Forelimb muscle (tissue), 1 donor: Measurements from ENCODE around the gene UACA. TPM values are rescaled to one million over a fixed set of nuclear protein-coding genes. Genes with fewer than 3 reads are reported as not detected.

ENCODE experiments used
- DNase-seq: peaks from one replicate; pipeline ENCODE4 v3.0.0-alpha.2; 2013; ENCODE audit warnings: low read depth
- polyA plus RNA-seq: library from polyadenylated mRNA; unstranded; fragments of 120-200 nt; gene quantifications from one replicate; pipeline ENCODE4 v1.2.1, GENCODE V29; 2013; ENCODE audit not compliant: insufficient read length

Gene UACA
- polyA plus RNA-seq, 1 donor: 137 TPM

DNA sequence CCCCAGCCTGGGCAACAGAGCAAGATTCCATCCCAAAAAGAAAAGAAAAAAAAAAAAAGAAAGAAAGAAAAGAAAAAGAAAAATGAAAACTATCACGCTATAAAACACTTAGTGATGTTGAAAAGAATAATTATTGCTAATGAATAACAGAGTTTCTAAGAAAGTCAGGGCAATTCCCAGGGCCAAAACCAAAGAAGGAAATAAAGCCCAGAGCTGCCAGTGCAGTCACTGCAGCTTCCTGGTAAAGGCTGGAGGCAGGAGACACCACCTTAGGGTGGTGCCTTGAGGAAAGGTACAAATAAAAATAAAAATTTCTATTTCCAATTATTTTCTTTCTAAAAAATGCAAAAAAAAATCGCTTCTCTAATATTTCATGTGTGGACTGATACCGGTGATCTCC, 19.7 kb upstream of the UACA start:
- no peak for DNase-seq

DNA sequence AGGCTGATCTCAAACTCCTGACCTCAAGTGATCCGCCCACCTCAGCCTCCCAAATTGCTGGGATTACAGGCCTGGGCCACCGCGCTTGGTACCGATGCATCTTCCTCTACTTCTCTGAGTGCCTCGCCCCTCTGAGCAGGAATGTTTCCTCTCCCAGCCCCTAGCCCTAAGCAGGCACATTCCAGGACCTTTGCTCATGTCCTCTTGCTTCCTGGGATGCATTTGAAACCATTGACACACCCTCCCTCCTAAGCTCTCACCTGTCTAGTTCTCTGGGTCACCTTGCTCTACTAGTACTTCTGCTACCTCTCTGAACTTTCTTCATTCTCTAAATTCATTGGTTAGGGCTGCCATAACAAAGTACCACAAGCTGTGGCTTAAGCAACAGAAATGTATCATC, 17.9 kb upstream of the UACA start:
- DNase-seq: no peak

DNA sequence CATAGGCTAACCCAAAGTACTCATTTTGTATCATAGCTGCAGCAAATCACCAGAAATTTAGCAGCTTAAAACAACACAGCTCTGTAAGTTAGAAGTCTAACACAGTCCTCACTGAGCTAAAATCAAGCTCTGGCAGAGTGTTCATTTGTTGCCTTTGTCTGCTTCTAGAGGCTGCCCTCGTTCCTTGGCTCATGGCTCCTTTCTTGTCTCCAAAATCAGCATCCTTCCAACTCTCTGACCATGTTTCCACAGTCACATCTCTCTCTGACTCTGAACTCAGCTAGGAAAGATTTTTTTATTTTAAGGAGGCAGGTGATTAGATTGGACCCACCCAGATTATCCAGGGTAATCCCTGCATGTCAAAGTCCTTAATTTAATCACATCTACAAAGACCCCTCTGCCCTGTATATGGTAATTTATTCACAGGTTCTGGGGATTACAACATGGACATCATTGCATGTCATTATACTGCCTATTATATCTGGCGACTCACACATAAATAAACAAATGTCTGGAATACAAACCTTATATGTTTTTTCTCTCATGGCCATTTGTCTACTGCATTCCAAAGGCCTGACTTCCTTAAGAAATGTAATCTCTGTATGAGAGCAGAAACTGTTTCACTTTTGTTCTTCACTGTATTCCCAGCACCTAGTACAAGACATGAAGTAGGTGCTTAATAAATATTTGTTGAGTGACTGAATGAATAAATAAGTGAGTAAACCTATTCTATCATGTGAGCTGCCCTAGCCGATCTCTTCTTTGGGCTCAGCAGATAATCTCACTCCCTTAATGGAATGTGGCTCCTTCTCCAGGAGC, 15.1 kb upstream of the UACA start:
- no peak for DNase-seq

DNA sequence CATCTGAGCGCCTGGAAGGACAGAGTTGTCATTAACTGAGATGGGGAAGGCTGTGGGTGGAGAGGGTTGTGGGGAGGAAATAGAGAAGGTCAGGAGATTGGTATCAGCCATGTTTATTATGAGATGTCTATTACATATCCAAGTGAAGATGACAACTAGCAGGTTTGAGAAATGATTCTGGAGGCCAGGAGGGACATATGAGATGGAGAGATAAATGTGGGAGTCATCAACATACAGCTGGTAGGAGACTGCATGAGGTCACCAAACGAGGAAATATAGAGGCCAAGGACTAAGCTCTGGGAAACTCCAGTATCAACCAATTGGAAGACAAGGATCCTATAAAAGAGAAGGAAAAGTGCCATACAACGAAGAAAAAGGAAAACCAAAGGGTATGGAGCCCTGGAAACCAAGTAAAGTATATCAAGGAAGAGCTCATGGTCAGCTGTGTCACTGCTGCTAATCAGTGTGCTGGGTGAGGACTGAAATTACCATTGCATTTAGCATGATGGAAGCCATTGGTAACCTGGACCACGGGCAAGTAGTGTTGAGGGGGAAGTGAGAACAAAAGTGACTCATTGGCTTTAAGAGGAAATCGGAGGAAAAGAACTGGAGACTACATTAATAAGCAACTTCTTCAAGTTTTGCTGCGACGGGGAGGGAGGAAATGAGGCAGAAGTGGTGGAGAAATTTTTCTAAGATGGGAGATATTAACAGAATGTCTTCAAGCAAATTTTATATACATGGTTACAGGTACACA, 14.0 kb upstream of the UACA start:
- no peak for DNase-seq

DNA sequence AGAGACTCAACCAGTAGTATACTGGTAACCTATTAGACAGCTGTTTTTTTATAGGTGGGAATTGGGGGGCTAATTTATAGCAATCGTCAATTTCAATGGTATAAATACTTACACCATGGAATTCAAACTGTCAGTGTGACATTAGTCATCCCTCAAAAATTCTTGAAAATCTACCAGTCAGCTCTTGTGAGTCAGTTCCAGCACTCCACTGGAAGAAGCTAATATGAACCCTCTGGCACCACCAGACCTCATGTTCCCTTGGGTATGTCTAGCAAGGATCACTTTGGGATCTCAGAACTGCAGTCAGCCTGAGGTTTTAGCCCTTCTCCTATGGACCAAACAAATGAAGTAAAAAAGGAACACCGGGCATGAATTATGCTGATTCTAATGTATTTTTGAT, 11.8 kb upstream of the UACA start:
- DNase-seq: no peak

DNA sequence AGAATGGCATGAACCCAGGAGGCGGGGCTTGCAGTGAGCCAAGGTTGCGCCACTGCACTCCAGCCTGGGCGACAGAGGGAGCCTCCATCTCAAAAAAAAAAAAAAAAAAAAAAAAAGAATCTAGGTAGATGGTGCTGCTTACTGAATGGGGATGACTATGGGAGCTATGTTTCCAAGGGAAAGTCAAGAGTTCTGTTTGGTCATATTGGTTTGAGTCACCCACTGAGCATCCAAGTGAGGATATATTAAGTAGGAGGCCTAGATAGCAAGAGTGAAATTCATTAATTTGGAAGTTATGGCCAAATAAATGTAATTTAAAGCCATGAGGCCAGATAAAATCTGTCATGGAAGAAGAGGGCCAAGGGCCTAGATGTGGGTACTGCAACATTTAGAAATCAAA, 9.0 kb upstream of the UACA start:
- no peak for DNase-seq

DNA sequence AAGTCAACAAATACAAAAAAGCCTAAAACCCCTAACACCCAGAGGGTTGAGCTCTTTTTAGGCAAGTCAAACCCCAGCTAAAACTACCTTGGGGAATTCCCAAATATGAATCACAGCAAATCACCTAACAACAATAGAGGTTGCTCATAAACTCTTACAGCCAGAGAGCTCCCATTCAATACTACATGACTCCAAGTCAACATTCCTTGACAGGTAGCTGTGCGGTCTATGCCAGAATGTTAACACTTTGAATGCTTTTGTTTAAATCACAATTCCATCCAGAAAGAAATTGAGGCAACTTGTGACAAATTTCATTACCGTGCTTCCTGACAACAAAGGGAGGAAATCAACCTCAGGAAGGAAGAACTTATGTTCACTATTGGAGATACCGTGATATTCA, 7.5 kb upstream of the UACA start:
- no peak for DNase-seq

DNA sequence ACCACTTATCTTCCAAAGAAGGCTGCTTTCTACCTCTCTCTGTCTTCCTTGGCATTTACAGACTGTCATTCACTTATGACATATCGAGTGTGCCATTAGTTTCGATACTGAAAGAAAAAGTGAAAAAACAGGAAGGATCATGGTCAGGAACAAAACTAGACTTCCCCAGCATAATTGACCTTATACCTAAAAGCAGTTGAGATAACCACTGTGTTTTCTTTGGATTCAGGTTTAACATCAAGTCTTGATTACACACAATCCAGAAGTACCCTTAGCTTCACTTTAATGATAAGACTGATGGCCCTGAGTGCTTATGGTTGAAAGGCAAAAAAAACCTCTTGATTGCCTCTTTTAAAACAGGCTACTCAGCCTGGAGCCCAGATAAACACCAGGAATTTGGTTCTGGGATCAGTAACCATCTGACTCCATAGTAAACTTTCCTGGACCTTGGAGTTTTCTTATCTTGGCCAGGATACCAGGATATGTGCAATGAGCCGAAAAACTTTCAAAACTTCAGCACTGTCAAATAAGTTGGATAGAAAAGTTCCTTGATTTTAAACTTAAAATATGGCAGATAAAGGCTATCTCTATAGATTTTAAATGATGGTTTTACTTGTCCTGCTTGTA, 5.0 kb upstream of the UACA start:
- DNase-seq: no peak

DNA sequence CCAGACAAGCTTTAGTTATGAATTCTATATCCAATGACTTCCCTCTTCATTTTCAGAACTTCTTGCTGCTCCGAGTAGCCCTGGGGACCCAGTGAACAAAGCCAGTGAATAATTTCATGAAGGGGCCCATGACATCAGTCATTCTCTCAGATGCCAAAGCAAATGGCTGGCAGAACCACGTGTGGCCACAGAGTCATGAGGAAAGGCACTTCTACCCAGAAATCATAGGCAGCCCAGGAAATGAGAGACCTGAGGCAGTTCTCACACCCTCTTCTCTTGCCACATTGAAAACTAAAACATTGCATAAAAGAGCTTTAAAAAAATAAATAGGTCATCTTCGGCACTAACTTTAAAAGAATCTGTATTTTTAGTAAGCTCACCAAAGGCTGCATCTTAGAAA, 4.3 kb upstream of the UACA start:
- no peak for DNase-seq

DNA sequence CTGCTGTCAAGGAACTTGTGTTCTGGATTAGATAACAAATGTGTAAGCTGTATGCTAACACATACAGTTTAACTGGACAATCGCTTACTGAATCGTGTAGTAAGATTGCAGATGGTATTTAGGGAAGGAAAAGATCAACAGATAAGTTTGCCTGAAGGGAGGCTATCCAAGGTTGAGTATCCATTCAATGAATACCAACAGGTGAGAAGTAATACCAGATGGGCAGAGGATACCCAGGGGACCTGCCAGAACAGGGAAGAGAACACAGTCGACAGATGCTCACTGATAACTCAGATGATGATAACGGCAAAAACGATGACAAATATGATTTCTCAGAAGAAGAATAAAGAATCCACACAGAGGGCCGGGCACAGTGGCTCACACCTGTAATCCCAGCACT, 3.2 kb upstream of the UACA start:
- no peak for DNase-seq

DNA sequence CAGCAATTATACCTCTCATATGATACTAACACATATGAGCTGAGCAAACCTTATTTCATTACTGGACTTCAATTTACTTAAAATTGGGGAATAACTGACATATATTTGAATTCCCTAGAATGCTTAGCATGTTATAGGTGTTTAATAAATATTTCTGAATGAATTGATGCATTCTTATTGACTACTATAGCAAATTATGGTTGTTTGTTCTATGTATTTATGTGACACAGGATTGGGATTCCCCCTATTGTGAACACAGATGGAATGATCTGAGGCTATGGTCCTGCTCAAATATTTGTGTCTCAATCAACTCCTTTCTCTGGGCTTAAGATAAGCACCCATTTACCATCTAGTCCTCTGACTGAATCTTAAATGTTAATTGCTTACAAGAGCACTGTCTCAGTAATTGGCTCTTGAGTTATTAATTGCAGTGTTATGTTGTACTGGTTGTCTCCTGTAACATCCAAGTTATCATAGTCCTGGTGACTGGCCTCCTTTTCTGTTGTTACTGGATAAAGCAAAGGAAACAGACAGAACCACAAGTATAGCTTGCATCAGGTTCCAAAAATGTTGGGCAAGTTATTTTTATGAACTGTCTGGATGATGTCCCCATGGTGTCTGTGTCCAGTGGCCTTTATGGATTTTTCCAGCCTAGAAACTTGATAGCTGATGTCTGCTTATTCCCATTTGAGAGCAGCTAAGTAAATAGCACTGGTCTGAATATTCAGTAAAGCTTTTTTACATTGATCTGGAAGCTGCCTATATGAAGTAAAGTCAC, 2.3 kb upstream of the UACA start:
- no peak for DNase-seq

DNA sequence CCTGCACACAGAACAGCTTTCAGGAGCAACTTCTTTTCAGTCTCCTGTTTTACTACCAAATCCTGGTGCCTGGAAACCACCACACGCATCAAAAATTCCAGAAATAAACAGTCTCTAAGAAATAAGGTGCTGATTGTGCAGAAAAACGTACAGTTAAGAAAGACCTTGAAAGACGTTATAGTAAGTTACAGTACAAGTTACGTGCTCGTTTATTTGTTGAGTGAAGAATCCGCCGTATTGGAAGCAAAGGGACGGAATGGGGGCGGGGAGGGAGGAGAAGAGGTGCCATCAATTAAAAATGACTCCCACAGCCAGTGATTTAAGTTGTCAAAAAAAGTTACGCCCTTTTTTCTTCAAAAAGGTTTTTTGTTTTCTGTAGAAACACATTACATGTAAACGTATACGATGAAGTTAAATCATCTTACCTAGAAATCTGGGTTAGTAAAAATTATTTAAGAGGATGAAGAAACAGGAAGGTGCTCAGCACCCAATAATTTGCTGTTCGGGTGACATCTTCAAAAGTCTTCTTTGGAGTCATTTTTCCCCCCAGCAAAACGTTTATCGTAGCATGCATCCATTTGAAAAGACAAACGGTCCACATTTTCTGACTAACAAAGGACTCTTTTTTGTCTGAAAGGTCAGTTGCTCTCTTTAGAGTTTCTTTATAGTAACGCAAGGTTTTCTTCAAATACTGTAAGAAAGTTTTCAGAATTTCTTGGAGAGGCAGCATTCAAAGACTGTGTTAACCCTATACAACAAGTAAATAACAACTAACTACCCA, 782 bp upstream of the UACA start:
- DNase-seq: no peak

DNA sequence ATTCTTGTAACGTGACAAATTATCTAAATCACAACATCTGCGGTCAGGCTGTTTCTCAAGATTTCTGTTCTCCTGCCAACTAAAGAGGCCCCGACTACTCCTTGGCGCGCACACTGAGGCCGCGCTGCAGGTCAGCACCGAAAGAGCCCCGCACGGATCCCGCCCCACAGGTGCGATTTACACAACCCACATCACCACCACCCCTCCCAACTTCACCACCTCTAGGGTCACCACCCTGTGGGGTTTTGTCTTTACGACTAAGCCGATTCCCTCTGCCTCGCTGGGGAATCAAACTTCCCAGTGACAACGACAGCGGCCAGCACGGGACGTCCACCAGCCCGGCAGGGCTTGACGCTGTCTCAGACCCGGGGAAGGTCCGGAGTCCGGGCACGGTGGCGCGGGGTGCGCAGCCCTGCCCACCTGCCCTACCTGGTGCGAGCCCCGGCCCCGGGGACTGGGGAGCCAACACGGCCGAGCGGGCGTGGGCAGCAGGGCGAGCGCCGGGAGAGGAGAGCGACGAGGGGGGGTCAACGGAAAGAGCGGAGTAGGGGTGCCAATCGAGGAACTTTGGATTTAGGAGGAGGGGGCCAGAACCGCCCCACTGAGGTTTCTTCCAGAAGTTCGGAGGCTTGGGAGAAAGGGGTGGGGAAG, 764 bp downstream of the UACA start:
- DNase-seq: no peak

DNA sequence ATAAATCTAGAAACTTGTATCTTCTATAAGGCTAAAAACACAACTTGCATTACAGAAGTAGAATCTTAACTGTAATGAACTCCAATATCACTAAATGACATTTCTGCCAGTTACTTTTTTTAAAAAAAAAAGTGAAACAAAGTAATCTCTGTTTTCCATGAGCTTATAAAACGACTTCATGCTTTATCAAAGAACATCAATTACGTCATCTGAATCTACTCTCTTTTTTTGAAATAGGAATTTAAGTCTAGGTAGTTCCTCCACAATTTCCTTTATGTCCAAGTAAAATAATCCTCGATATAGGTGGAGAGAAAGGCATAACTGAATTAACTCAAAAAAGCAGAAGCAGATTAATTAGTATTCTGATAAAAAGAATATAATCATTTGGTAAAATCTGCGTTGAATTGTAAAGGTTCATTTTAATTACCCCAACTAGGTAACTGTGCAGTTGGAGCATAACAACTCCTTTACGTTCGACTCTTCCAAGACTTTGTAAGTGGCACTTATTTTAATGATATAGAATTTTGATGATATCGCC, 1.4 kb downstream of the UACA start:
- no peak for DNase-seq

DNA sequence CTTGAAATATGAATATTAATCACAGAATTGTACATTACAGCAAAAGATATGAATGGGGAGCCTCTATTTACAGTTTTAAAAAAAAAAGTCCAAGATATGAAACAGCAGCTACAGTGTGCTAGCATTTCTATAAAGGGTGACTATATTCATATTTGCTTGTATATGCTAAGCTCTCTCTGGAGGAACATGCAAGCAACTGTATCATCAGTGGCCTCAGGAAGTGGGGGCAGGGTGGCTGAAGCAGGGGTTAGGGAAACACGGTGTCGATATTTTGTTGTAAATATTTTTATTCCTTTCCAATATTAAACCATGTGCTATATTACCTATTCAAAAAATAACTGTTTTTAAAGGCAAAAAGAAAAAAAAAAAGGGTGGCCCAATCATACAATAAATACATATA, 2.3 kb downstream of the UACA start:
- DNase-seq: no peak

DNA sequence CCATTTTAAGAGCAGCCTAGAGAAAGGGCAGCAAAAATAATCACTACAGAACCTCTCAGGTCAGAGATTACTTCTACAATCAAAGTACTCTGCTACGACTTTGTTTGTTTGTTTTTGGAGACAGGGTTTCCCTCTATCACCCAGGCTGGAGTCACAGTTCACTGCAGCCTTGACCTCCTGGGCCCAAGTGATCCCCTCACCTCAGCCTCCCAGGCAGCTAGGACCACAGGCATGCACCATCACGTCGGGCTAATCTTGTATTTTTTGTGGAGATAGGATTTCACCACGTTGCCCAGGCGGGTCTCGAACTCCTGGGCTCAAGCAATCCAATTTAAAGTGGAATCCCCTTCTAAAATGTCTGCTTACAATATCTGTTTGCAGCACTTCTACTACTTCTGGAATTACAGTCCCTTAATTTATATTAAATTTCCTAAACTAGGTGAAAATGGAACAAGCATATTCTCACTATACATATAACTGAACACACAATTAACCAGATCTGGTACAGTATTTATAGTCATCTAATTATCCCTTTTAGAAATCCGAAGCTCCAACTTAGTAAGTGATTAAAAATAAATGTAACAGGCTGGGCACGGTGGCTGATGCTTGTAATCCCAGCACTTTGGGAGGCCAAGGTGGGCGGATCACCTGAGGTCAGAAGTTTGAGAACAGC, 4.4 kb downstream of the UACA start:
- no peak for DNase-seq

DNA sequence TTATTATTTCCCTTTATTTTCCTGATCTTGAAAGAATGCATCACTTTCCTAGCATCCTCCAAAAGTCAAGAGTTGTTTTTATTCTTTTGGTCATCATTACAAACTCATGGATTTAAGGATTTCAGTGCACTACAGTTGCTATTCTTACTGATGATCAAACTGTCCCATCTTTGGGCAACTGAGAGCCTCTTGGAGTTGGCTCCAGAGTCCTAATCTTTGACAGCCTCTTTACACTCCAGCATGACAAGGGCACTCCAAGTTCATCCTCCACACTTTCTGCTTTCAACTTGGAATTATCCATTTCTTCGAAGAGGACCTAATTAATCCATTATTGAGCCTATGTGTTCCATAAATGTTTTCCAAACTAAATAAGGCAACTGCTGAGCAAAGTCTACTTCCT, 5.7 kb downstream of the UACA start:
- DNase-seq: no peak

DNA sequence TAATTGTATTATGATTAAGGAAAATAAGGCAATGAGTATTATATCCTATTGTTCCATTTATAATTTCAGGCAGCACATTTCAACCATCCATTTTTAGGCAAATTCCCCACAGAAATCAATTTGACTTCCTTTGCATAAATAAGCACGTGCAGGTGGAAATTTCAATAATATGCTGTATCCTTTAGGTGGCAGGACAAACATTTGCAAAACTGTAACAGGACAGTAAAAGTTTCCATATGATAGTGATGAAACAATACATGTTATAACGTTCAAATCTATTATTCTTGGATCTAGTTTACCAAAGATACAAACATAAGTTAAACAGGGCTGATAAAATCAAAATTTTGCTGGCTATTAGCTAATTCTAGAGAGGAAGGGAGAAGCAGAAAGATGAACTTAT, 8.5 kb downstream of the UACA start:
- no peak for DNase-seq

DNA sequence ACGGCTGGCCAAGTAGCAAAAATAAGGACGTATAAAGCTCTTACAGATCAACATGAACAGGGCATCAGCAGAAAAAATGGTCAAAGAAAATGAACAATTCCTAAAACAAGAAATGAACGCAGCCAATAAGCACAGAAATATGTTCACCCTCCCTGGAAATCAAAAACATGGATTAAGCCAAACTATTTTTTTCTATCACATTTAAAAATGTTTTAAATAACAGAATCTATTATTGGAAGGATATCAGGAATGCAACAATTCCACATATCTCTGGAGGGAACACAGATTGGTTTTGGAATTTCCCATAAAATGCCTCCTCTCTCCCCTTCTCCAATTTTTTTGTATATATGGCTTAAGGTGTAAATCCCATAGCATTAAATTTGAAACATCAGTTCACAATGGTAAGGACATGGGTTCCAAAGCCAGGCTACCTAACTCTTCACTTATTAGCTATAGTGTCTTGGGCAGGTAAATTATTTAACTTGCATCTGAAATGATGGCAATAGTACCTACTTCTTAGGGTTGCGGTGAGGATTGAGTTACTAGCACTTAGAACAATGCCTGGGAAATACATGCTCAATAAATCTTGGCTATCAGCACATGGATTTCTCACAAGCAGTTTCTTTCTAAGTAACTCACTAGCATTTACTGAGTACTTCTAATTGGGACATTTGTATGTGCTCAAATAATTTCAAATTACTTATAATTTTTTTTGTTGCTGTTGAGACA, 10.1 kb downstream of the UACA start:
- no peak for DNase-seq
